MCF 10A (cell line): Measurements from ENCODE around the gene ATXN7L1. TPM values are rescaled to one million over a fixed set of nuclear protein-coding genes. Genes with fewer than 3 reads are reported as not detected.

Experiments used
- BruUV-seq: library from RNA; stranded (reverse); fragments of 400-500 nt; replicated peaks from 2 replicates; lab custom pipeline; 2021; lab: Mats Ljungman, UMichigan
- CTCF ChIA-PET: fragments of 300-600 bp; sonication (Branson Sonifier 250); formaldehyde crosslinking; extraction: SDS; loops from one replicate; lab custom pipeline; 2021; ENCODE audit warnings: antibody characterized with exemption, inconsistent platforms; lab: Yijun Ruan, JAX
- POLR2A ChIA-PET: fragments of 300-600, 350-650 bp; sonication (Branson Sonifier 250); formaldehyde crosslinking; extraction: SDS; loops from one replicate; lab custom pipeline; 2020; ENCODE audit warnings: antibody characterized with exemption, inconsistent platforms; lab: Yijun Ruan, JAX
- DNase-seq: peaks from one replicate; pipeline ENCODE4 v3.0.0-alpha.2; 2018; ENCODE audit not compliant: unreplicated experiment
- H3K27ac Mint-ChIP-seq: one replicate; pipeline ENCODE4 v1.8.0; 2022; ENCODE audit warnings: mild to moderate bottlenecking, low read depth, mixed read lengths; ENCODE audit not compliant: unreplicated experiment
- H3K27me3 Mint-ChIP-seq: one replicate; pipeline ENCODE4 v1.8.0; 2022; ENCODE audit warnings: mixed read lengths; ENCODE audit not compliant: insufficient read depth, unreplicated experiment
- H3K36me3 Mint-ChIP-seq: one replicate; pipeline ENCODE4 v1.8.0; 2022; ENCODE audit warnings: mild to moderate bottlenecking, moderate library complexity, mixed read lengths; ENCODE audit not compliant: insufficient read depth, unreplicated experiment
- H3K4me1 Mint-ChIP-seq: one replicate; pipeline ENCODE4 v1.8.0; 2022; ENCODE audit warnings: mixed read lengths; ENCODE audit not compliant: insufficient read depth, unreplicated experiment
- H3K4me3 Mint-ChIP-seq: one replicate; pipeline ENCODE4 v1.8.0; 2022; ENCODE audit warnings: mild to moderate bottlenecking, moderate library complexity, mixed read lengths; ENCODE audit not compliant: unreplicated experiment
- H3K9me3 Mint-ChIP-seq: one replicate; pipeline ENCODE4 v1.8.0; 2022; ENCODE audit warnings: mixed read lengths; ENCODE audit not compliant: unreplicated experiment
- intact Hi-C: fragments of 100-400 bp; cut with micrococcal nuclease; formaldehyde crosslinking; loops from 2 replicates; pipeline ENCODE4 v1.14.1; 2022
- total RNA-seq: library from RNA; stranded (reverse); gene quantifications from 2 replicates; pipeline ENCODE4 v1.2.3, GENCODE V29; 2022
- TF ChIP-seq, protein P1 (sequence below): fragments of 200-600 bp; IDR thresholded peaks from one replicate; pipeline ENCODE4 v1.8.0; 2022; ENCODE audit warnings: antibody characterized with exemption, mild to moderate bottlenecking; ENCODE audit not compliant: unreplicated experiment

Gene ATXN7L1
- total RNA-seq, 1 experiment from 2014 or later: 10.0 TPM

GRCh38 chr7:105778956-105779355, 97.4 kb downstream of the ATXN7L1 start:
- BruUV-seq: no TSS peak
- Mint-ChIP-seq H3K4me1 (peaks cover 8% of the 10 kb centered on the region), H3K9me3 (no peaks in the 10 kb centered on the region), H3K27ac (no peak overlapping the region), H3K36me3 (peaks cover 9% of the 10 kb centered on the region), H3K4me3 (no peak overlapping the region), H3K27me3 (no peaks in the 10 kb centered on the region)
- TF ChIP-seq, protein P1, sequence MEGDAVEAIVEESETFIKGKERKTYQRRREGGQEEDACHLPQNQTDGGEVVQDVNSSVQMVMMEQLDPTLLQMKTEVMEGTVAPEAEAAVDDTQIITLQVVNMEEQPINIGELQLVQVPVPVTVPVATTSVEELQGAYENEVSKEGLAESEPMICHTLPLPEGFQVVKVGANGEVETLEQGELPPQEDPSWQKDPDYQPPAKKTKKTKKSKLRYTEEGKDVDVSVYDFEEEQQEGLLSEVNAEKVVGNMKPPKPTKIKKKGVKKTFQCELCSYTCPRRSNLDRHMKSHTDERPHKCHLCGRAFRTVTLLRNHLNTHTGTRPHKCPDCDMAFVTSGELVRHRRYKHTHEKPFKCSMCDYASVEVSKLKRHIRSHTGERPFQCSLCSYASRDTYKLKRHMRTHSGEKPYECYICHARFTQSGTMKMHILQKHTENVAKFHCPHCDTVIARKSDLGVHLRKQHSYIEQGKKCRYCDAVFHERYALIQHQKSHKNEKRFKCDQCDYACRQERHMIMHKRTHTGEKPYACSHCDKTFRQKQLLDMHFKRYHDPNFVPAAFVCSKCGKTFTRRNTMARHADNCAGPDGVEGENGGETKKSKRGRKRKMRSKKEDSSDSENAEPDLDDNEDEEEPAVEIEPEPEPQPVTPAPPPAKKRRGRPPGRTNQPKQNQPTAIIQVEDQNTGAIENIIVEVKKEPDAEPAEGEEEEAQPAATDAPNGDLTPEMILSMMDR: no peak
- DNase-seq: no peak
- intact Hi-C loops: no loop called here
- ChIA-PET CTCF (no interaction called here), POLR2A (interaction anchor here (0.8 kb wide), 1 partner anchor 8 kb away, joined by 5 read pairs; no protein-coding TSS in a partner anchor)

DNA sequence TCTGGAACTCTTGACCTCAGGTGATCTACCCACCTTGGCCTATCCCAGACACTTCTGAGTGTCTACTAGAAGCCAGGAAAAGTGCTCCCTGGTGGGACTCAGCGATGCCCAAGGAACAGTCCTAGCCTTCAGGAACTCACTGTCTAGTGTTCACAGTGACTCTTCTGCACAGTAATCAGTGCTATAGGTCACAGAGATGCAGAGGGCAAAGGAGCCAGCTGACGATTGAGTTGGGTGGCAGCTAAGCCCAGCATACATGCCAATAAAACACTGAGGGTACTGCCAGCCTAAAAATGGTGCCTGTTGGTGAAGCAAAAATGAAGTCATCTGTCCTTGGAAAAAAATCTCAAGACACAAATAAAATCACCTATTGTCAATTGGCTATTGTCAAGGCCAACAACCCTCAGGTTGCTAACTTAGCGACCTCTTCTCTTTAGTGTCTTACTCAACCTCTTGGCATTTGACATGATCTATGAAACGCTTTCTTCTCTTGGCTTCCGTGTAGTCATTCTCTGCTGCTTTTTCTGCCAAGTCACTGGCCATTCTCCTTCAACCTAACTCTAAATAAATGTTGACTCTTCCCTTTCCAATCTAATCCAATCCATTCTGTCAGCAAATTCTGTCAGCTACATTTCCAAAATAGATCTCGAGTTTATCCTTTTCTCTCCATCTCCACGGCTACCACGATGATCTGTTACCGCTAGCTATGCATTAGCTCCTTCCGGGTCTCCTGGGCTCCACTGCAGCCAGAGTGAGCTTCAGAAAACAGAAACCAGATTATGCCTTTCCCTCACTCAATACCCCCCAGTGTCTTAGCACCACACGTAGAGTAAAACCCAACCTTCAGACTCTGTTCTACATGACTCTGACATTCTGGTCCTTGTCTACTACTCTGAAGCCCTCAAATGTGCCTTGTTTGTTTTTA, 99.2 kb downstream of the ATXN7L1 start:
- ChIA-PET CTCF (interaction anchor here (0.6 to 4.5 kb wide), 4 partner anchors 9 to 407 kb away, joined by 3 to 17 read pairs (median 4); no protein-coding TSS in a partner anchor), POLR2A (no interaction called here)
- TF ChIP-seq, protein P1: no peak
- BruUV-seq: no TSS peak
- Mint-ChIP-seq H3K4me3 (no peak overlapping the region), H3K36me3 (peaks cover 13% of the 10 kb centered on the region), H3K27me3 (no peaks in the 10 kb centered on the region), H3K27ac (peak overlapping the region; percentile 5), H3K4me1 (peaks cover 8% of the 10 kb centered on the region), H3K9me3 (peaks cover 3% of the 10 kb centered on the region)
- intact Hi-C loops: no loop called here
- DNase-seq: peak; percentile 29

DNA sequence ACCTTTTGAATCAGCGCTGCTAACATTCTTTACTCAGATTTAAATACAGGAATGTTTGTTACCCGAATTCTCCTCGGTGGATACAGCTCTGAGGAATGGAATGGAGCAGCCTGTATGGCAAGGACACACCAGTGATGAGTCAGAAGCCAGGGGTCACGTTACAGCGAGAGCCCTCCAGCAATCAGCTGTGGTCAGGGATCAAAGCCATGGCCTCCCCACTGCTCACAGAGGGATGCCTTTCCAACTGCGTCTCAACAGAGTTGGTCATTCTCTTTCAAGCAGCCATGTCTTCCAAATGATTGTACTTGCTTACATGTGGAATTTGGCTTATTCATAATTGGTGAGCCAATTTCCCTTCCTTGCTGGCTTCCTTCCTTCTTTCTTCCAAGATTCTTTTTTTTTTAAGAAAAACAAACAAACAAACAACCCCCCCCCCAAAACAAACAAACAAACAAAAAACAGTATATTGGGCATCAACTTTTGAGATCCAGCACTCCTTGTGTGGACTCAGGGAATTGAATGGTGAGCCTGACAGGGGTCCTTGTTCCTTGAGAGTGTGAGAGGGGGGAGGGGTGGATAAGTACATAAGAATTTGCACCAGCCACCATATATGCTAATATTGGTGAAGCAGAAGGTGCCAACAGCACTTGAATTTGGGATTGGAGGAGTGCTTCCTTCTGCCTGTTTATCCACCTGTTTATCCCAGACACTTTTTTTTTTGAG, 100.2 kb downstream of the ATXN7L1 start:
- peaks cover 8% of the 10 kb centered on the region for H3K4me1 Mint-ChIP-seq
- peaks cover 12% of the 10 kb centered on the region for H3K9me3 Mint-ChIP-seq
- POLR2A ChIA-PET: interaction anchor here (0.7 to 1.0 kb wide), 2 partner anchors 20 to 107 kb away, joined by 3 read pairs; no protein-coding TSS in a partner anchor
- peaks cover 13% of the 10 kb centered on the region for H3K36me3 Mint-ChIP-seq
- H3K27me3 Mint-ChIP-seq: no peaks in the 10 kb centered on the region
- BruUV-seq: no TSS peak
- intact Hi-C loops: no loop called here
- H3K27ac Mint-ChIP-seq: peak overlapping the region; percentile 27
- peak; percentile 89 for DNase-seq
- CTCF ChIA-PET: interaction anchor here (0.6 to 4.5 kb wide), 3 partner anchors 16 to 270 kb away, joined by 3 to 17 read pairs (median 4); no protein-coding TSS in a partner anchor
- TF ChIP-seq, protein P1: no peak
- H3K4me3 Mint-ChIP-seq: no peak overlapping the region
